Stimulated activated CD8-positive, alpha-beta memory T cell treated with anti-CD3 and anti-CD28 coated beads, Interleukin-7, amount 100 ng/mL, for 4 hours (primary cell): ENCODE data around the gene MLLT1.
"Not testable (repeated sequence)": the region's sequence is repeated elsewhere in the genome, so short reads cannot be mapped to it uniquely, and the experiment has no call there.

Experiments used
- DNase-seq, 2 donors: peaks; one replicate each; pipeline ENCODE4 v3.0.0-alpha.2; 2020; ENCODE audit warnings: low read depth in 2 of 2

Gene MLLT1, protein sequence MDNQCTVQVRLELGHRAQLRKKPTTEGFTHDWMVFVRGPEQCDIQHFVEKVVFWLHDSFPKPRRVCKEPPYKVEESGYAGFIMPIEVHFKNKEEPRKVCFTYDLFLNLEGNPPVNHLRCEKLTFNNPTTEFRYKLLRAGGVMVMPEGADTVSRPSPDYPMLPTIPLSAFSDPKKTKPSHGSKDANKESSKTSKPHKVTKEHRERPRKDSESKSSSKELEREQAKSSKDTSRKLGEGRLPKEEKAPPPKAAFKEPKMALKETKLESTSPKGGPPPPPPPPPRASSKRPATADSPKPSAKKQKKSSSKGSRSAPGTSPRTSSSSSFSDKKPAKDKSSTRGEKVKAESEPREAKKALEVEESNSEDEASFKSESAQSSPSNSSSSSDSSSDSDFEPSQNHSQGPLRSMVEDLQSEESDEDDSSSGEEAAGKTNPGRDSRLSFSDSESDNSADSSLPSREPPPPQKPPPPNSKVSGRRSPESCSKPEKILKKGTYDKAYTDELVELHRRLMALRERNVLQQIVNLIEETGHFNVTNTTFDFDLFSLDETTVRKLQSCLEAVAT

DNA sequence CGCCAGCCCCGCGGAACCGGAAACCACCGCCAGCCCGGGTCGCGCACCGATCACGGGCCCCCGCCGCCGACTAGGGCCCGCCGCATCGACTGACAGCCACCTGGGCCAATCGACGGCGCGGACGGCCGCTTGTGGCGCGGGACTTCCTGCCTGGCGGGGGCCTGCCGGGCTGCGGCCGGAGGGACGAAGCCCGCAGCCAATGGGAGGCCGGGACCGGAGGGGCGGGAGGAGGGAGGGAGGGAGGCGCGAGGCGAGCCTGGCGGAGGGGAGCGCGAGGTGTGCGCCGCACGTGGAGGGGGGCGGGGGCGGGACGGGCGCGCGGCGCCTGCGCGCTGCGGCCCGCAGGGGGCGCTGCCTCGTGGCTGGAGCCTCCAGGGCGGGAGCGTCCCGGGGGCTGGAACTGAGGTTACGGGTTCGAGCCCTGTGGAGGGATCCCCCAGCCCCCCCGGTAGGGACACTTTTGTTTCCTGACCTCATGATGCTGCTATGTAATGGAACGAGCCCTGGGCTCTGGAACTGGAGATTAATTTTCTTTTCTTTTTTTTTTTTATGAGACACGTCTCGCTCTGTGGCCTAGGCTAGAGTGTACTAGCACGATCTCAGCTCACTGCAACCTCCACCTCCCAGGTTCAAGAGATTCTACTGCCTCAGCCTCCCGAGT is at the start of gene MLLT1:
TSS of gene MLLT1 (minus strand) at position 45 of the 661 bp plus-strand sequence. CDS start 191 bp downstream, outside the sequence.
- peak; percentile 90 to 97 for DNase-seq

DNA sequence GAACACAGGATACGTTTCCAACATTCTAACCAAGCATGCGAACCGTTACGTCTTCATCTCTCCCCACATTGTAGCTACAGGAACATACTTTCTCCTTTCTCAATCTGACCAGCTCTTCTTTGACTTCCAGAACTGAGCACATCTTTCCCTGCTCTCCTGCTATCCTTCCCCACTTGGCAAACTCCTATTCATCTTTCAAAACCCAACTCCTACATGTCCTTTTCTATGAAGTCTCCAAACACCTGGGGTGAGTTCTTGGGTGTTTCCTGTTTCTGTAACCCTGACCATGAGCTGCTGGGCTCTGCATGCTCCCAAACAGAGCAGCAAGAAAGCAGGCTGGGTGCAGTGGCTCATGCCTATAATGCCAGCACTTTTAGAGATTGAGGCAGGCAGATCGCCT is 47.0 kb upstream of the MLLT1 start:
- DNase-seq, result no peak

DNA sequence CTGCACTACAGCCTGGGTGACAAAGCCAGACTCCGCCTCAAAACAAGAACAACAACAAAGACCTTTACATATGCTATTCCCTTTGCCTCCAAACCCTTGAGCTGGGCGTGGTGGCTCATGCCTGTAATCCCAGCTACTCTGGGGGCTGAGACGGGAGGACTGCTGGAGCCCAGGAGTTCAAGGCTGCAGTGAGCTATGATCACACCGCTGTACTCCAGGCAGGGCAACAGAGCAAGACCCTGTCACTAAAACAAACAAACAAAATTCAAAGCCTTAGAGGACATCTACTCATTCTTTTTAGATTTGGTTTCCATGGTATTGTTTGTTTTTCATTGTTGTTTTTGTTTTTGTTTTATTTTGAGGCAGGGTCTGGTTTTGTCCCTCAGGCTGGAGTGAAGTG is 45.8 kb upstream of the MLLT1 start:
- no peak for DNase-seq

DNA sequence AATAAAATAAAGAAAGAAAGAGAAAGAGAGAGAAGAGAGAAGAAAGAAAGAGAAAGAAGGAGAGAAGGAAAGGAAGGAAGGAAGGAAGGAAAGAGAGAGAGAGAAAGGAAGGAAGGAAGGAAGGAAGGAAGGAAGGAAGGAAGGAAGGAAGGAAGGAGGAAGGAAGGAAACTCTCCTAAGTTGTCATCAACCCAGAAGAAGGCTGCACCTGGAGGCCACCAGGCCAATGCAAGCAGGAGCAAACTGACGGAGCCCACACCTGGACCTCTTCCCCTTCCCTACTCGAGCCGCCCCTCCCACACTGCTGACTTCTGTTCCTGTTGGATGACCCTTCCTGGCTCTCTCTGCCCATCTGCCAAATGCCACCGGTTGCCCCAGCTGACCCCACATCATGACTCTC is 45.0 kb upstream of the MLLT1 start:
- no peak for DNase-seq

DNA sequence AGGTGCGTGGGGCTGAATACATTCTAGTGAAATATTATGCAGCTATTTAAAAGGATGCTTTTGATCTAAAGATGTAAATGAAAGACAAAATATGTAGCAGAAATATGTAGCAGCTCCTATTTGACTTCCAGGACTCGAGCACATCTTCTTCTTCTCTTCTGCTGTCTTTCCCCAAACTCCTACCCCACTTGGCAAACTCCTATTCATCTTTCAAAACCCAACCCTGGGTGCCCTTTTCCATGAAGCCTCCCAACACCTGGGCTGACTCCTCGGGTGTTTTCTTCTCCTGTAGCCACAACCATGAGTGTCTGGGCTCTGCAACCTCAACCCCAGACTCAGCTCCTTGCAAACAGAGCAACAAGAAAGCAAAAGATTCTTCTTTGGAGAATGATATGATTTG is 42.5 kb upstream of the MLLT1 start:
- DNase-seq, result no peak

DNA sequence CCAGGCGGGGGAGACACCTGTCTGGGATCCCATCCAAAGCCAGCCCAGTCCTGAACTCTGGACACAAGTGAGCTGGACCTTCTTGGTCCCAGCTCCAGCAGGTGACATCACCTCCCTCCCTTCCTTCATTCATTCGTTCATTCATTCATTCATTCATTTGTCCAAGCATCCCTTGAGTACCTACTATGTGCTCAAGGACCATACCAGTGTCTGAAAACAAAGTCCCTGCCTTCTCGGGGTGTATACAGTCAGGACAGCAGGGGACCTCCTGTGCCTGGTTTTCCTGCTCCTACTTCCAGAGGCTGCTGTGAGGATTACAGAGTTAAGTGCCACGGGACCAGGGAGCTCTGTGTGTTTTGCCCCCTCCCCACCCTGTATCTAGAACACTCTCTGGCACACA is 39.6 kb upstream of the MLLT1 start:
- no peak for DNase-seq

DNA sequence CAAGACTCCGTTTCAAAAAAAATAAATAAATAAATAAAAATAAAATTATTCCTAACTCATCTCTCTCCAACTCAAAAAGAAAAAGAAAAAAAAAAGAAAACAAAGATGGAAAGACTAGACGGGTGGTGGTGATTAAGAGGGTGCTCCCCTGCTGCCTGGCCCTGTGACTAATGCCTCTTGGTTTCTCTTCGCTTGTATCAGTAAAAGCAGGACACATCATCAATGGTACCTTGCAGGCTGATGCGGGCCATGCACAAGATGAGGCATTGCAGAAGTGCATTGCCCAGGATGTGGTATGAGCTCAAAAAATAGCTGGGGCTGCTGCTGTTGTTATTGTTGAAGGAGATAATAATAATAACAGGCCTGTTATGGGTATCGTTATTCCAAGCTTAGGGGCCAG is 39.0 kb upstream of the MLLT1 start:
- no peak for DNase-seq

DNA sequence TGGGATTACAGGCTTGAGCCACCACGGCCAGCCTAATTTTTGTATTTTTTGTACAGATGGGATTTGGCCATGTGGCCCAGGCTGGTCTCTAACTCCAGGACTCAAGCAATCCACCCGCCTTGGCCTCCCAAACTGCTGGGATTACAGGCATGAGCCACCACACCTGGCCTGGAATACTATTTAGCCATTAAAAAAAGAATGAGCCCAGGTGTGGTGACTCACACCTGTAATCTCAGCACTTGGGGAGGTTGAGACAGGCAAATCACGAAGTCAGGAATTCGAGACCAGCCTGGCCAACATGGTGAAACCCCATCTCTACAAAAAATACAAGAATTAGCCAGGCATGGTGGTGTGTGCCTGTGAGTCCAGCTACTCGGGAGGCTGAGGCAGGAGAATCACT is 35.9 kb upstream of the MLLT1 start:
- DNase-seq, result not testable (repeated sequence)

DNA sequence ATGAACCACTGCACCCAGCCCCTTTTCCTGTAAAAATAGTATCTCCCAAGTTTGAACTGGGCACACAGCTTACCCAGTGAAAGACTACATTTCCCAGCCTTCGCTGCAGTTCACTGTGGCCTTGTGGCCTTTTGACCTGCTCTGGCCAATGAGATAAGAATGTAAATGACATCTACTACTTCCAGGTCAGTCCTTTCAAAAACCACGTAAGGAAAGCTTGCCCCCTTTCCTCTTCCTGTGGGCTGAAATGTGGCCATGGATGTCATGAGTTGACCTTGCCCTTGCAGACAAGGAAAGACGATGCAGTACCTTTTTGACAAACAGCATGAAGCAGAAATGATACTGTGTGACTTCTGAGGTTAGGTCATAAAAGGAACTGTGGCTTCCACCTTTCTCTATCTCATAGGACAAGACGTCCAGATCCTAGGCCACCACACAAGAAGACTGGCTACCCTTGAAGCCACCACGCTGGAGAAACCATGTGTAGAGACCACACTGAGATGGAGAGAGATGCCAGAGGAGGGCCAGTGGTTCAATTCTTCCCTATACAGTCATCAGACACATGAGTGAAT is 33.7 kb upstream of the MLLT1 start:
- no peak for DNase-seq

DNA sequence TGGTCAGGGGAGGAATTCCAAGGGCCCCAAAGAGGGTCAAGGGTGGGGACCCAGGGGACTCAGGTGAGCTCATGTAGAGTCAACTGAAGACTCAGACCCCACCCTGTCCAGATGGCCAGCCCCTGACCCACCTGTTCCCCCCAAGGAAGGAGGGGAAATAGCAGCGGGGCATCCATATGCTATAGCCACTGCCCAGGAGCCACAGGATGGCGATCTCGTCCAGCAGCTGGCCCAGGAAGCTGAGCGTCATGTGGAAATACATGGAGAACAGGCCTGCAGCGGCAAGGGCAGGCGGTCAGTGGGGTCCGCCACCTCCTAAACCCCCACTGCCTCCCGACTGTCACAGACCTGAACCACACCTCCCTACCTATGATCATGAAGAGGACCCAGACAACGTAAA is 32.2 kb upstream of the MLLT1 start:
- no peak for DNase-seq

DNA sequence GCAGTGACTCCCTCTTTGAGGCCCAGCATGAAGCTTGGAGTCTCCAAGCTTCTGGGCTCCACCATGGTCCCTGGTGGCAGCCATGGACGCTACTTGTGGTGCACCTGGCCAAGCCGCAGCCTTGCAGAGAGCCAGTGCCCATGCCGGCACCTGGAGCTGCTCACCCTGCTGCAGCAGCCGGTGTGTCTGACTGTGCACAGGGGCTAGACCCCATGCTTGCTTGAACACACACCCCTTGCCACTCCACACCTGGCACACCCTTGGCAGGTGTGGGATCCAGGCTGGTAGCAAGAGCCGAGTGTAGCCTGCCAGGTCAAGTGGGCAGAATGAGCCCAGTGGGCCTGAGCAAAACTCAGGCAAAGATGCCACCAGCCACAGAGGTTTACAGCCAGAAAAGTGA is 18.6 kb upstream of the MLLT1 start:
- DNase-seq, result no peak

DNA sequence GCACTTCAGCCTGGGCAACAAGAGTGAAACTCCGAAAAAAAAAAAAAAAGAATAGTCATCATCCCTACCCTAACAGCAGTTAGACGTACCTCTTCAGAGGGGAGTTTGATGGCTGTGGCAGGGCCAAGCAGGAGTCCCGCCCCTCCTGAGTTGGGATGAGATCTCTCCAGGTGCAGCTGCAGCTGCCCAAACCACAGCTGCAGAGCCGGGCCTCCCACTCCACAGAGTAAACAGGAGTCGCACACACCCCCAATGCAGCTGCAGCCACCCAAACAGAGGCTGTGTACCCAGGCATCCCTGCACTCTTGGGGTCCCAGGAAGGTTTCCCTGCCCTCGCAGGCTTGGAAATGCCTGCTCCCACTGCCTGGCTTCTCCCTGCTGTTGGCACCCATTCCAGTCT is 17.4 kb upstream of the MLLT1 start:
- no peak for DNase-seq

DNA sequence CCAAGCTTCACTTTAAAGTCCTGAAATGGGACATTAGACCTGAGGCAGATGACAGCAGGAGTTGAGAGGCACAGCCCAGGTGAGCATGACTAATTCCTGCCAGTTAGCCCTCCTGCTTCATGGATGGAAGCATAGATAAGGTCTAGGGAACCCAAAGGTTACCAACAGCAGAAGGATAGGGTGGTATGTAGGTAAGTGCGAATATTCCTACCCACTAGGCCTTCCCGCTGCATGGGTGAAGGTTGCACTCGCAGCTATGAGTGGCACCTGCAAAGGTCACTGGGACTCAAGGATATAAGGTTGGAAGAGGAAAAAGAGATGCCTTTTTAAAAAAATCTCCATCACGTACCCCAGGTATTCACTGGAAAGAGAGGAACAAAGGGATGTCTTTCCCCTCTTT is 12.2 kb upstream of the MLLT1 start:
- DNase-seq, result no peak

DNA sequence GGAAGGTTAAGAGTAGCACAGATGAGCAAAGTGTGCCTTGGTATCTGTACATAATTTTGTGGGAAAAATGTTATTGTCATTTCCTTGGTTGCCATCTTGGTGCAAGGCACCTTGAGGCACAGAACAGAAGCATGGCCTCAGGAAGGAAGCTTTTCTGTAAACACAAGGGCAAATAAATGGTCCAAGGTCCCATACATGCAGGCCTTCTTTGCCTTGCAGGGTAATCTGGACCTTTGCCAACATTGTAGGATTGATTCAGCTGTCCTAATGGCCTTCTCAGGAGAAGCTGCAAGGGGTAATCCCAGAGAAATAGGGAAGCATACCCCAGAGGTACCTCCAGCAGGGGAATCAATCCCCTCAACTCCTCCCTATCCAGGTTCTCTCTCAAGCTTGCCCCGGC is 9.0 kb upstream of the MLLT1 start:
- DNase-seq, result no peak

DNA sequence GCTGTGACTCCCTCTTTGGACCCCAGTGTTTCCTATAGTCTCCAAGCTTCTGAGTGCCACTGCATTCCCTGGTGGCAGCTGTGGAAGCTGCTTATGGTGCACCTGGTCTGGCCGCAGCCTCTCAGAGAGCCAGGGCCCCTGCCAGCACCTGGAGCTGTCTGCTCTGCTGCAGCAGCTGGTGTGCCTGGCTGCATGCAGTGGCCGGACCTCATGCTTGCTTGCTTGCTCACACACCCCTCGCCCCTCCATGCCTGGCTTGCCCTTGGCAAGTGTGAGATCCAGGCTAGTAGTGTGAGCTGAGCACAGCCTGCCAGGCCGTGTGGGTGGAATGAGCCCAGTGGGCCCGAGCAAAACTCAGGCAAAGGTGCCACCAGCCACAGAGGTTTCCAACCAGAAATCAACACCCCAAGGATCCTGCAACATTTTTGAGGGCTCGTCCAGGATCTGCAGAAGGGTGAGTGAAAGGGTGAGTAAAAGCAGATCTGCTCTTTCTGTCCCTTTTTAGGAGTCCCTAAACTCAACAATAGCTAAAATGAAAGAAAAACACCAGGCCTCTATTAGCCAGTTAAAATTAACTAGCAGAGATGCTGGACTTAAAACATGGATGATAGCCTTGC is 7.6 kb upstream of the MLLT1 start:
- DNase-seq, result no peak

DNA sequence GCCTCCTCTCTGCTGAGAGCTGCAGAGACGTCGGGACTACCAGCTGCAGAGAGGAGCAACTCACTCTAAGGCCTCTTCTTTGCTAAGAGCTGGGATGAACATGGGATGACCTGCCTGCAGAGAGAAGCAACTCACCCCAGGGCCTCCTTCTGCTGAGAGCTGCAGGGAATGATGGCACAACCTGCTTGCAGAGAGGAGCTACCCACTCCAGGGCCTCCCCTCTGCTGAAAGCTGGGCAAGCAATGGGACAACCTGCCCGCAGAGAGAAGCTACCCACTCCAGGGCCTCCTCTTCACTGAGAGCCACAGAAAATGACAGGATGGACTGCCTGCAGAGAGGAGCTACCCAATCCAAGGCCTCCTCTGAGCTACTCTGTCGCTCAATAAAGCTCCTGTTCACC is 6.9 kb upstream of the MLLT1 start:
- no peak for DNase-seq

DNA sequence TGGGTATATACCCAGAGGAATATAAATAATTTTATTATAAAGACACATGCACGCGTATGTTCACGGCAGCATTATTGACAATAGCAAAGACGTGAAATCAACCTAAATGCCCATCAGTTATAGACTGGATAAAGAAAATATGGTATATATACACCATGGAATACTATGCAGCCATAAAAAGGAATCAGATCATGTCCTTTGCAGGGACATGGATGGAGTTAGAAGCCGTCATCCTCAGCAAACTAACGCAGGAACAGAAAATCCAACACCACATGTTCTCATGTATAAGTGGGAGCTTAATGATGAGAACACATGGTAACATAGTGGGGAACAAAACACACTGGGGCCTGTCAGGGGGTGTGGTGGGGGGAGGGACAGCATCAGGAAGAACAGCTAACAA is 2.6 kb upstream of the MLLT1 start:
- DNase-seq, result not testable (repeated sequence)

DNA sequence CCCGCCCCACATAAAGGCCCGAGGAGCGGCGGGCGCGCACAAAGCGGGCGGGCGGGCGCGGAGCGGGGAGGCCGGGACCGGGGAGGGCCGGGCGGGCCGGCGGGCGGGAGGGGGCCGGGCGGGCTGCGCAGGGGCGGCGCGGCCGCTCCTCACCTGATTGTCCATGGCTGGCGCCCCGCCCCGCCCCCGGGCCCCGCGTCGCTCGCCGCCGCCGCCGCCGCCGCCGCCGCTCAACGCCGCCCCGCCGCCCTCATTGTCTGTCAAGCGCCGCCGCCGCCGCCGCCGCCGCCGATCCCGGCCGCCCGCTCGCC is 200 bp downstream of the MLLT1 start:
- no peak for DNase-seq

DNA sequence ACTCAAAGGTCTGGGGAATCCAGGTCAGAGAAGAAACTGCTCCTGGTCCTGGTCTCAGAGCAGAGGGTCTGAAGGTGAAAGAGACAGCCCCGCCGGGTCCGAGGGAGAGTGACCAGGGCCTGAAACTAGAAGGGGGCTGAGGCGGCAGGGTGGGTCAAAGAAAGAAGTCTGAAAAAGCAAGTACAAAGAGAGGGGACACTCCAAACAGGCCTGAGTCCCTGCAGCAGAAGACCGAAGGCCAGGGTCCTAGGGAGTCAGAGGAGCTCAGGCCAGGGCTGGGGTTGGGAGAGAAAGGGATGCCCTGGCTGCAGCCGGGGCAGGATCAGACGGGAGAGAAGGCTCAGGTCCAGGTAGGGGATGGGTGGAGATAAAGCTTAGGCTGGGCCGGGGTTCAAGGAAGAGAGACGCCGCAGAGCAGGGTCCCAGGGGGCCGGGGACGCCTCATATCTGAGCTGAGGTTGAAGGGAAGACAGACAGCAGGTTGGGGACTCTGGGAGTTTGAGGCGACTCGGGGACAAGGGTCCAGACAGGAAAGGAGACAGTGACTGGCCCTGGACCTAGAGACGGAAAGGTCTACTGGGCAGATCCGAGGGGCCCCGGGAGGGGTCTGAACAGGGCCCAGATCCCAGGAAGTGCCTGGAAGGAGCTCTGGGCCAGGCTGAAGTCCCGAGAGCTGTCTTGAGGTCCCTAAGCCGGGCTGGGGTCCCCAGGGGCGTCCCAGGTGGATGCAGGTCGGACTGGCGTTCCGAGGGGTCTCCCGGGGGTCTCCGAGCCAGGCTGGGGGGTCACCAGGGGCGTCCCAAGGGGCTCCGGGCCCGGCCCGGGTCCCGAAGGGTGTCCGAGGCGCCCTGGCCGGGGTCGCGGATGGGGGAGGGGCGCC is 795 bp downstream of the MLLT1 start:
- DNase-seq, result no peak

DNA sequence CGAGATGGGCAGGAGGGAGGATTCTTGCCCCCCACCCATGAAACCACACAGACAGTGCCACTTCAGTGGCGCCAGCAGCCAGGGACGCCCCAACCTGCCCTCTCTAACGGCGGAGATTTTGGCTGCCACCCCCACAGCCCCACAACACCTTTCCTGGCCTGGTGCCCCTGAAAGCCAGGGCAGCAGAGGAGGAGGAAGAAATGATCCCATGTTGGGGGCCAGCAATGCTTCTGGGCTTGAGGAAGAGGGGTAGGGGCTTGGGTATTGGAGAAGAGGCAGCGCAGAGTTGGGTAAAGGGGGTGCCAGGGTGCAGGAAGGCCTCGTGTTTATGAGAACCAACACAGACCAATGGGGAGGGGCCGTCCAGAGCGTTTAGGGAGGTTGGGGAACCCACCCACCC is 1.7 kb downstream of the MLLT1 start:
- DNase-seq, result no peak

DNA sequence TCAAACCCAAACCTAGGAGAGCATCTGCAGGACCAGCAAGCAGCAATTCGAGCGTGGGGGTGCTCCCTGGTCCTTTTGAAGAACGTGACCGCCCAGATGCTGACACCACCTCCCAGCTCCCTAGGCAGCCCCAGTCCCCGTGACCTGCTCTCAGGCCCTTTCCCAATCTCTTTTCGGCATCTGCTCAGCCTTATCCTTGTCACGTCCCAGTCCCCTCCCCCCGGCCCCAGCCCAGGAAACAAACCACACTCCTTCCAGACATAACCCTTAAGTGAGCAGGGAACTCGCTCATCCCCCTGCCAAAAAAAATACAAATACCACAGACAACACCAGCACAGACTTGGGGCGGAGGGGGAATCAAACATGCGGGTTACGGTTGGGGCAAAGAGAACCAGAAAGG is 3.3 kb downstream of the MLLT1 start:
- DNase-seq, result no peak
